Measurements from ENCODE around the gene EIF4B.

DNA sequence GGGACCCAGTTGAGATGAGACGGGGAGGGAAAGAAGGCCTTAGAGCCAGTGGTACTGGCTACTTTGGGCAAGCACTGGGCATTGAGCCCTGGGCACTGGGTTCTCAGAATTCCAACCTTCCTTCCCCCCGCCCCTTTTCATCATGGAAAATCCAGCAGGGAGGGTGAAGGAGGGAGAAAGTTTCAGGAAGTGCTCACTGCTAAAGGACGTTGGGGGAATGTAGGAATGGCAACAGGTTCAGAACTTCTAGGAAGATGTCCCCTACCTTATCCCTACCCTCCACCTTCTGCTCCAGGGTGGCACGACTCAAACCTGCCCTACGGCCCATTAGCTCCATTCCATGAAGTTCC lies 39.4 kb downstream of the EIF4B start:
- TF ChIP-seq, protein P1, sequence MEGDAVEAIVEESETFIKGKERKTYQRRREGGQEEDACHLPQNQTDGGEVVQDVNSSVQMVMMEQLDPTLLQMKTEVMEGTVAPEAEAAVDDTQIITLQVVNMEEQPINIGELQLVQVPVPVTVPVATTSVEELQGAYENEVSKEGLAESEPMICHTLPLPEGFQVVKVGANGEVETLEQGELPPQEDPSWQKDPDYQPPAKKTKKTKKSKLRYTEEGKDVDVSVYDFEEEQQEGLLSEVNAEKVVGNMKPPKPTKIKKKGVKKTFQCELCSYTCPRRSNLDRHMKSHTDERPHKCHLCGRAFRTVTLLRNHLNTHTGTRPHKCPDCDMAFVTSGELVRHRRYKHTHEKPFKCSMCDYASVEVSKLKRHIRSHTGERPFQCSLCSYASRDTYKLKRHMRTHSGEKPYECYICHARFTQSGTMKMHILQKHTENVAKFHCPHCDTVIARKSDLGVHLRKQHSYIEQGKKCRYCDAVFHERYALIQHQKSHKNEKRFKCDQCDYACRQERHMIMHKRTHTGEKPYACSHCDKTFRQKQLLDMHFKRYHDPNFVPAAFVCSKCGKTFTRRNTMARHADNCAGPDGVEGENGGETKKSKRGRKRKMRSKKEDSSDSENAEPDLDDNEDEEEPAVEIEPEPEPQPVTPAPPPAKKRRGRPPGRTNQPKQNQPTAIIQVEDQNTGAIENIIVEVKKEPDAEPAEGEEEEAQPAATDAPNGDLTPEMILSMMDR (IDR thresholded peaks at IDR 0.05), result no peak
- TF ChIP-seq POLR2A (IDR thresholded peaks at IDR 0.05) (peak in 1 of 4 donors; percentile 36), POLR2AphosphoS5 (IDR thresholded peaks at IDR 0.05) (peak in 1 of 2 donors; percentile 17)
